Glutamatergic neuron (in vitro differentiated cells): ENCODE measurements around the gene CCDC183. TPM values are rescaled to one million over a fixed set of nuclear protein-coding genes. Genes with fewer than 3 reads are reported as not detected.

Source experiments
- DNase-seq: peaks from one replicate; pipeline ENCODE4 v3.0.0; 2022
- H3K27ac Mint-ChIP-seq: one replicate; pipeline ENCODE4 v1.8.0; 2020; ENCODE audit warnings: mild to moderate bottlenecking, mixed read lengths, inconsistent platforms; ENCODE audit not compliant: unreplicated experiment
- H3K27me3 Mint-ChIP-seq: one replicate; pipeline ENCODE4 v1.8.0; 2020; ENCODE audit warnings: mild to moderate bottlenecking, moderate library complexity, mixed read lengths, inconsistent platforms; ENCODE audit not compliant: unreplicated experiment
- H3K36me3 Mint-ChIP-seq: one replicate; pipeline ENCODE4 v1.8.0; 2020; ENCODE audit warnings: mild to moderate bottlenecking, mixed read lengths, inconsistent platforms; ENCODE audit not compliant: unreplicated experiment
- H3K4me1 Mint-ChIP-seq: one replicate; pipeline ENCODE4 v1.8.0; 2020; ENCODE audit warnings: mild to moderate bottlenecking, low read depth, mixed read lengths, inconsistent platforms; ENCODE audit not compliant: unreplicated experiment
- H3K4me3 Mint-ChIP-seq: one replicate; pipeline ENCODE4 v1.8.0; 2020; ENCODE audit warnings: mild to moderate bottlenecking, mixed read lengths, inconsistent platforms; ENCODE audit not compliant: unreplicated experiment
- H3K9me3 Mint-ChIP-seq: one replicate; pipeline ENCODE4 v1.8.0; 2020; ENCODE audit warnings: mild to moderate bottlenecking, moderate library complexity, mixed read lengths, inconsistent platforms; ENCODE audit not compliant: unreplicated experiment
- long read RNA-seq: library from polyadenylated mRNA; unstranded; transcript quantifications from one replicate; pipeline ENCODE4 v2.0.0, GENCODE V29; 2020; ENCODE audit not compliant: unreplicated experiment
- total RNA-seq: library from RNA; stranded (reverse); fragmentation: NEBNext Ultra II Directional; extraction: Animal tissue kit (Norgen Biotek cat#: 25700); gene quantifications from one replicate; pipeline ENCODE4 v1.2.1, GENCODE V29; 2021; ENCODE audit not compliant: unreplicated experiment
- TF ChIP-seq, protein P1 (sequence below): fragments of 200-600 bp; sonication (generic); IDR thresholded peaks from one replicate; pipeline ENCODE4 v1.5.0; 2021; ENCODE audit not compliant: partially characterized antibody, unreplicated experiment

The CCDC183 gene
- 20.0 TPM for total RNA-seq
- long read RNA-seq, partial matches to known transcripts: 2 of 3 reads
- long read RNA-seq, other reads (novel, unspliced or antisense): 1 of 3 reads

- no peak for DNase-seq
- Mint-ChIP-seq H3K9me3 (peaks cover 5% of the 10 kb centered on the region), H3K4me3 (peak within 1 kb of the TSS; percentile 82), H3K27me3 (peaks cover 15% of the 10 kb centered on the region), H3K27ac (peak within 1 kb of the TSS; percentile 88), H3K36me3 (no peaks in the 10 kb centered on the region), H3K4me1 (peaks cover 28% of the 10 kb centered on the region)
- TF ChIP-seq, protein P1, sequence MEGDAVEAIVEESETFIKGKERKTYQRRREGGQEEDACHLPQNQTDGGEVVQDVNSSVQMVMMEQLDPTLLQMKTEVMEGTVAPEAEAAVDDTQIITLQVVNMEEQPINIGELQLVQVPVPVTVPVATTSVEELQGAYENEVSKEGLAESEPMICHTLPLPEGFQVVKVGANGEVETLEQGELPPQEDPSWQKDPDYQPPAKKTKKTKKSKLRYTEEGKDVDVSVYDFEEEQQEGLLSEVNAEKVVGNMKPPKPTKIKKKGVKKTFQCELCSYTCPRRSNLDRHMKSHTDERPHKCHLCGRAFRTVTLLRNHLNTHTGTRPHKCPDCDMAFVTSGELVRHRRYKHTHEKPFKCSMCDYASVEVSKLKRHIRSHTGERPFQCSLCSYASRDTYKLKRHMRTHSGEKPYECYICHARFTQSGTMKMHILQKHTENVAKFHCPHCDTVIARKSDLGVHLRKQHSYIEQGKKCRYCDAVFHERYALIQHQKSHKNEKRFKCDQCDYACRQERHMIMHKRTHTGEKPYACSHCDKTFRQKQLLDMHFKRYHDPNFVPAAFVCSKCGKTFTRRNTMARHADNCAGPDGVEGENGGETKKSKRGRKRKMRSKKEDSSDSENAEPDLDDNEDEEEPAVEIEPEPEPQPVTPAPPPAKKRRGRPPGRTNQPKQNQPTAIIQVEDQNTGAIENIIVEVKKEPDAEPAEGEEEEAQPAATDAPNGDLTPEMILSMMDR: no peak
Measured at GRCh38 chr9:136796238-136796774, at the start of gene CCDC183. Gene CCDC183 (plus strand): TSS chr9:136796338. CDS start chr9:136796398, 60 bp downstream.

- Mint-ChIP-seq H3K9me3 (peaks cover 1% of the 10 kb centered on the region), H3K4me3 (no peak overlapping the region), H3K4me1 (no peaks in the 10 kb centered on the region), H3K36me3 (no peaks in the 10 kb centered on the region), H3K27ac (no peak overlapping the region), H3K27me3 (no peaks in the 10 kb centered on the region)
- TF ChIP-seq, protein P1: no peak
- DNase-seq: no peak
Measured at GRCh38 chr9:136746621-136747020, 49.5 kb upstream of the CCDC183 start.

DNA sequence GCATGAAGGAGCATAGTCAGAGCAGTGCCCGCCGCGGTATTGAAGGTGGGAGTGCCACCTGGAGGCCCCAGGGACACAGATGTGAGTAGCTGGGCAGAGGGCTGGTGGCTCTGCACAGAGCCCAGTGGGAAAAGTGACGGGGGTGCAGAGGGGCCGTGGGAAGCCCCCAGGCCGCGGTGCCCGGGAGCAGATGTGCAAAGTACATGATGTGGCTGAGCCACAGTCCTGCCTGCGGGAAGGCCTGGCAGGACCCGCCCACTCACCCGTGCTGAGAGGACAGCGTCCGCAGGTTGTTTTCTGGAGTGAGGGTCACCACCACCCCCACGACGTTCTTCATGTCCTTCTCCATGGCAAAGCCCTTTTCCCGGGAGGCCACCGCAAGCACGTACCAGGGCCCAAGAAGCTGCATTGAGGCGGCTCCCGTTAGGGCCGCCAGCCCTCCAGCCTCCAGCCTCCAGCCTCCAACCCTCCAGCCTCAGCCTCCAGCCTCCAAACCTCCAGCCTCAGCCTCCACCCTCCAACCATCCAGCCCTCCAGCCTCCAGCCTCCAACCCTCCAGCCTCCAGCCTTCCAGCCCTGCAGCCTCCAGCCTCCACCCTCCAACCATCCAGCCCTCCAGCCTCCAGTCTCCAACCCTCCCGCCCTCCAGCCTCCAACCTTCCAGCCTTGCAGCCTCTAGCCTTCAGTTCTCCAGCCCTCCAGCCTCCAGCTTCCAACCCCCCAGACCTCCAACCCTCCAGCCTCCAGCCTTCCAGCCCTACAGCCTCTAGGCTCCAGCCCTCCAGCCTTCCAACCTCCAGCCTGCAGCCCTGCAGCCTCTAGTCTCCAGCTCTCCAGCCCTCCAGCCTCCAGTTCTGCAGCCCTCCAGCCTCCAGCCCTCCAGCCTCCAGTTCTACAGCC lies 48.7 kb upstream of the CCDC183 start:
- Mint-ChIP-seq H3K36me3 (peaks cover 3% of the 10 kb centered on the region), H3K4me1 (no peaks in the 10 kb centered on the region), H3K9me3 (peaks cover 2% of the 10 kb centered on the region), H3K27ac (no peak overlapping the region), H3K27me3 (no peaks in the 10 kb centered on the region), H3K4me3 (no peak overlapping the region)
- TF ChIP-seq, protein P1: no peak
- DNase-seq: no peak

- Mint-ChIP-seq H3K4me1 (no peaks in the 10 kb centered on the region), H3K36me3 (peaks cover 7% of the 10 kb centered on the region), H3K27ac (no peak within 1 kb of the TSS), H3K27me3 (no peaks in the 10 kb centered on the region), H3K4me3 (peak within 1 kb of the TSS; percentile 55), H3K9me3 (peaks cover 3% of the 10 kb centered on the region)
- DNase-seq: no peak
- TF ChIP-seq, protein P1: no peak
Measured at GRCh38 chr9:136748201-136748600, 47.9 kb upstream of the CCDC183 start, which contains the start of gene LCN6. Gene LCN6 (minus strand): TSS chr9:136748525. CDS start chr9:136748483, 42 bp downstream.
